ENCODE measurements around the gene MIXL1. TPM values are rescaled to one million over a fixed set of nuclear protein-coding genes. Genes with fewer than 3 reads are reported as not detected.
"Not testable (repeated sequence)": the region's sequence is repeated elsewhere in the genome, so short reads cannot be mapped to it uniquely, and the experiment has no call there.

MIXL1 gene
- total and polyA plus RNA-seq, 10 donors = 0.07 to 2.3 (median 1.1) TPM; not detected in 2

DNA sequence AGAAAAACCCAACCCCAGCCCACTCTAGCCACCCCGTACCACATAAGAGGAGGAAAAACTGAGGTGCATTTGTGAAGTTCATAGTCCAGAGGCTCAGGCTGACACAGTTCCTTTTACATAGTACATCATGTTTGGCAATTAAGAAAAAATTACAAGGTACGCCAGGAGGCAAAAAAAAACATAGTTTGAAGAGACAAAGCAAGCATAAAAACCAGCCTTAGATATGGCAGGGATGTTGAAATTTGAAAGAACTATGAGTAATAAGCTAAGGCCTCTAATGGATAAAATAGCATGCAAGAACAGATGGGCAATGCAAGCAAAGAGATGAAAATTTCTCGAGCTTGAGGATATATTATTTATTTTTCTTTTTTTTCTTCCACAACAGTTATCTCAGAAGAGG is 31.9 kb downstream of the MIXL1 start:
- intact Hi-C loops (cut with DNase I; ENCODE audit: low total_unique reads) = no loop called here
- TF ChIP-seq POLR2AphosphoS5 (IDR thresholded peaks at IDR 0.05) (no peak), POLR2A (IDR thresholded peaks at IDR 0.05) (no peak)
- TF ChIP-seq, protein P1, sequence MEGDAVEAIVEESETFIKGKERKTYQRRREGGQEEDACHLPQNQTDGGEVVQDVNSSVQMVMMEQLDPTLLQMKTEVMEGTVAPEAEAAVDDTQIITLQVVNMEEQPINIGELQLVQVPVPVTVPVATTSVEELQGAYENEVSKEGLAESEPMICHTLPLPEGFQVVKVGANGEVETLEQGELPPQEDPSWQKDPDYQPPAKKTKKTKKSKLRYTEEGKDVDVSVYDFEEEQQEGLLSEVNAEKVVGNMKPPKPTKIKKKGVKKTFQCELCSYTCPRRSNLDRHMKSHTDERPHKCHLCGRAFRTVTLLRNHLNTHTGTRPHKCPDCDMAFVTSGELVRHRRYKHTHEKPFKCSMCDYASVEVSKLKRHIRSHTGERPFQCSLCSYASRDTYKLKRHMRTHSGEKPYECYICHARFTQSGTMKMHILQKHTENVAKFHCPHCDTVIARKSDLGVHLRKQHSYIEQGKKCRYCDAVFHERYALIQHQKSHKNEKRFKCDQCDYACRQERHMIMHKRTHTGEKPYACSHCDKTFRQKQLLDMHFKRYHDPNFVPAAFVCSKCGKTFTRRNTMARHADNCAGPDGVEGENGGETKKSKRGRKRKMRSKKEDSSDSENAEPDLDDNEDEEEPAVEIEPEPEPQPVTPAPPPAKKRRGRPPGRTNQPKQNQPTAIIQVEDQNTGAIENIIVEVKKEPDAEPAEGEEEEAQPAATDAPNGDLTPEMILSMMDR (IDR thresholded peaks at IDR 0.05 in 8 of 11, conservative IDR thresholded peaks at IDR 0.05 in 3 of 11) = no peak
- Histone ChIP-seq H3K27me3 (replicated peaks in 1 of 7) (no peaks in the 10 kb centered on the region), H3K4me3 (no peak overlapping the region), H3K36me3 (peaks cover 0 to 41% (median 1%) of the 10 kb centered on the region in 6 donors), H3K4me1 (no peaks in the 10 kb centered on the region), H3K27ac (no peak overlapping the region), H3K9me3 (peaks cover 0 to 16% (median 14%) of the 10 kb centered on the region in 8 donors)
- WGBS, 5 donors = 89 to 97% (median 95%) methylated on average over 3 of the region's 3 CpGs
- DNase-seq = no peak

DNA sequence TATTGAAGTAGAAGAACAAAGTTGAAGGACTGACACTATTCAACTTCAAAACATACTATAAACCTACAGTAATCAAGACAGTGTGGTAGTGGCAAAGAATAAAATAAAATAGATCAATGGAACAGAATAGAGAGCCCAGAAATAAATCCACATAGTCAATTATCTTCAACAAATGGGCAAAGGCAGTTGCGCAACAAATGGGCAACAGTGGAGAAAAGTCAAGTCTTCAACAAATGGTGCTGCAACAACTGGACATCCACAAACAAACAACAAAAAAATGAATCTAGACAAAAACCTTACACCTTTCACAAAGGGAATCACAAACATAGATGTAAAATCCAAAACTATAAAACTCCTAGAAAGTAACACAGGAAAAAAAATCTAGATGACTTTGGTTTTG is 38.4 kb downstream of the MIXL1 start:
- no peaks in the 10 kb centered on the region for H3K27me3 ChIP-seq (replicated peaks in 1 of 7)
- WGBS, 5 donors = 95 to 100% (median 100%) methylated on average over 1 of the region's 1 CpG
- peaks cover 0 to 30% (median 23%) of the 10 kb centered on the region in 8 donors for H3K9me3 ChIP-seq
- peaks cover 0 to 77% (median 12%) of the 10 kb centered on the region in 6 donors for H3K36me3 ChIP-seq
- H3K4me1 ChIP-seq = no peaks in the 10 kb centered on the region
- no peak for TF ChIP-seq POLR2A (IDR thresholded peaks at IDR 0.05)
- DNase-seq = no peak
- no peak overlapping the region for H3K27ac ChIP-seq
- intact Hi-C loops (cut with DNase I; ENCODE audit: low total_unique reads) = no loop called here
- H3K4me3 ChIP-seq = no peak overlapping the region

DNA sequence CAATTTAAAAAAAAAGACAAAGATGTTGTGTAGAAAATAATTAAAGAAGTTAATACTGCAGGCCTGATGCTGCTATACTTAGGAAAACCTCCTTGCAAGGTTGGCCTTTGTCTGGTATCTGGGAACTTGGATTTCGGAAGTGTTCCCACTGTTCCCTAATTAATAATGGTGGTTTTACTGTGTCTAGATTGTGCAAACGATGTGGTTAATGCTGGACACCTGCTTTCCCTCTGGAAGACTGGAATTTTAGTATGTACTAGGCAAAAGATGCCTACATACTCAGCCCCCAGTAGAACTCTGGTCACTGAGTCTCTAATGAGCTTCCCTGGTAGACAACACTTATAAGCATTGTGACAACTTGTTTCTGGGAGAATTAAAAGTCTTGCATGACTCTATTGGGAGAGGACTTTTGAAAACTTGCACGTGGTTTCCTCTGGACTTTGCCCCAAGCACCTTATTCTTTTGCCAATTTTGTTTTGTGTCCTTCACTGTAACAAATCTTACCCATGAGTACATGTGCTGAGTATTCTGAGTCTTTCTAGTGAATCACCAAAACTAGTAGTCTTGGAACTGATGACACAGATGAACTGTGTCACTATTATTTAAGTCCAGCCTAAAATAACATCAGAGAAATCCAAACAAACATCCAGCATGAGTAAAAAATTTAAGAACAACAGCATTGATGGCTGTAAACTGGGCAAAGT is 45.1 kb downstream of the MIXL1 start:
- no peak for DNase-seq
- Histone ChIP-seq H3K9me3 (no peaks in the 10 kb centered on the region), H3K36me3 (peaks cover 0 to 39% (median 7%) of the 10 kb centered on the region in 6 donors), H3K4me1 (no peaks in the 10 kb centered on the region), H3K27me3 (replicated peaks in 1 of 7) (no peaks in the 10 kb centered on the region), H3K4me3 (no peak overlapping the region), H3K27ac (no peak overlapping the region)
- TF ChIP-seq POLR2AphosphoS5 (IDR thresholded peaks at IDR 0.05) (no peak), POLR2A (IDR thresholded peaks at IDR 0.05) (no peak)
- TF ChIP-seq, protein P1 (IDR thresholded peaks at IDR 0.05 in 8 of 11, conservative IDR thresholded peaks at IDR 0.05 in 3 of 11) = no peak
- 77 to 92% (median 84%) methylated on average over 3 of the region's 3 CpGs for WGBS, 5 donors
- intact Hi-C loops (cut with DNase I; ENCODE audit: low total_unique reads) = no loop called here

DNA sequence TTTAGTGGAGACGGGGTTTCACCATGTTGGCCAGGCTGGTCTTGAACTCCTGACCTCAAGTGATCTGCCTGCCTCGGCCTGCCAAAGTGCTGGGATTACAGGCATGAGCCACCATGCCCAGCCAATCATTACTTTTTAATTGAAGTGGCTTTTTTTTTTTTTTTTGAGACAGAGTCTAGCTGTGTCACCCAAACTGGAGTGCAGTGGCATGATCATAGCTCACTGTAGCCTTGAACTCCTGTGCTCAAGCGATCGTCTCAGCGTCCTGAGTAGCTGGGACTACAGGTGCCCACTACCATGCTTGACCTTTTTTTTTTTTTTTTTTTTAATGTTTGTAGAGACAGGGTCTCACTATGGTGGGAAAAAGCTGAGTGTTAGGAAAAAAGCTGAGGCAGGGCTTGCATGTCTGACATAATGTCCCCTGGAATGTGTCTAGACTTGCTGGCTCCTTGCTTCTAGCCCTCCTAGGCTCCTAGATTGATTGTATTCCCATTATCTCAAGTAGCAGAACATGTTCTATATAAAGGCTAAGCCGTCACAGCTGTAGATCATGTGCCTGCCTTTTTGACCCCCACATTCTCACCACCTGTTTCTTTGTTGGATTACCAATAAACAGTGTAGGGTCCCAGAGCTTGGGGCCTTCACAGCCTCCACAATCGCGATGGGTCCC is 48.9 kb downstream of the MIXL1 start:
- H3K9me3 ChIP-seq; H3K4me3 ChIP-seq; DNase-seq; H3K27me3 ChIP-seq (replicated peaks in 1 of 7); H3K27ac ChIP-seq; intact Hi-C loops (cut with DNase I; ENCODE audit: low total_unique reads); H3K4me1 ChIP-seq: not testable (repeated sequence)
- WGBS, 5 donors = 78 to 89% (median 80%) methylated on average over 8 of the region's 8 CpGs
- peaks cover 0 to 22% (median 2%) of the 10 kb centered on the region in 6 donors for H3K36me3 ChIP-seq

DNA sequence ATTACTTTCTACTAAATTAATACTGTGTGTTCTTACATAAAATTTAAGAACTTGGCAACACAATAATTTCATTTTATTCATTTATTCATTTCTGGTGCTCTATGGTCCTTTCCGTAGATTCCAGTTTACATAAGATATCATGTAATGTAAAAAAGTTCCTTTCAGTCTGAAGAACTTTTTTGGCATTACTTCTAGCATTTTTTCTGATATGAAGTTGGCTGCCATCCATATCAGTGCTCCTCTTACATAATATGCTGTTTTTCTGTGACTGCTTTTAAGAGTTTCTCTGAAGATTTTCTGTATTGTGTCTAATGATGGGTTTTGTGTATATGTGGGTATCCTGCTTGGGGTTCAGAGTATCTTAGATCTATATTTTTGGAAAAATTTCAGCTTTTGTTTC is 50.7 kb downstream of the MIXL1 start:
- DNase-seq = no peak
- Histone ChIP-seq H3K27me3 (replicated peaks in 1 of 7) (no peaks in the 10 kb centered on the region), H3K36me3 (peaks cover 0 to 21% (median 0%) of the 10 kb centered on the region in 6 donors), H3K4me3 (no peak overlapping the region), H3K9me3 (no peaks in the 10 kb centered on the region), H3K4me1 (no peaks in the 10 kb centered on the region), H3K27ac (no peak overlapping the region)
- TF ChIP-seq POLR2A (IDR thresholded peaks at IDR 0.05) = no peak
- TF ChIP-seq POLR2AphosphoS5 (IDR thresholded peaks at IDR 0.05) = no peak
- TF ChIP-seq, protein P1 (IDR thresholded peaks at IDR 0.05 in 8 of 11, conservative IDR thresholded peaks at IDR 0.05 in 3 of 11) = no peak
- intact Hi-C loops (cut with DNase I; ENCODE audit: low total_unique reads) = no loop called here
- 85 to 93% (median 90%) methylated on average over 1 of the region's 1 CpG for WGBS, 5 donors
